Measurements from ENCODE around the gene SULT2B1.

The SULT2B1 gene

GRCh38 chr19:48591021-48591420, 39.0 kb downstream of the SULT2B1 start:
- TF ChIP-seq ZNF274 (IDR thresholded peaks at IDR 0.05; ENCODE audit: low read depth, low read length), result no peak

GRCh38 chr19:48595171-48595570, 43.2 kb downstream of the SULT2B1 start:
- no peak for TF ChIP-seq ZNF274 (IDR thresholded peaks at IDR 0.05; ENCODE audit: low read depth, low read length)
- H3K4me3 ChIP-seq (ENCODE audit: low read length), result no peak overlapping the region

More at GRCh38 chr19:48591021-48591420, 39.0 kb downstream of the SULT2B1 start:
- no peak overlapping the region for H3K4me3 ChIP-seq (ENCODE audit: low read length)

DNA sequence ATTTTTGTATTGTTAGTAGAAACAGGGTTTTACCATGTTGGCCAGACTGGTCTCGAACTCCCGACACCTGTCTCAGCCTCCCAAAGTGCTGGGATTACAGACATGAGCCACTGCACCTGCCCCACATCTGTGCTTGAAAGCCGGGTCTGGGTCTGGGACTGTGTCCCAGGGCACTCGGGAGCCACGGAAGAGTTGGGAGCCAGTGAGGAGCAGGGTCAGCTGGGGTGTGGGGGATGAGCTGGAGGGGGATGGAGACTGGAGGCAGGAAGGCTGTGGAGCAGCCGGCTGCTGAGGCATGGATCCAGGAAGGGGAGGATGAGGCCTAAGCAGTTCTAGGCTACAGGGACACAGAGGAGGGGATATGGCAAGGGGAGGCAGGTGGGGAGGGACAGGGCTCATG, 43.9 kb downstream of the SULT2B1 start:
- no peak for TF ChIP-seq ZNF274 (IDR thresholded peaks at IDR 0.05; ENCODE audit: low read depth, low read length)
- no peak overlapping the region for H3K4me3 ChIP-seq (ENCODE audit: low read length)

- TF ChIP-seq ZNF274 (IDR thresholded peaks at IDR 0.05; ENCODE audit: low read depth, low read length), result no peak
- H3K4me3 ChIP-seq (ENCODE audit: low read length), result no peak overlapping the region
Observed at GRCh38 chr19:48596237-48596636, 44.3 kb downstream of the SULT2B1 start.

GRCh38 chr19:48596679-48597465, 44.9 kb downstream of the SULT2B1 start:
- TF ChIP-seq ZNF274 (IDR thresholded peaks at IDR 0.05; ENCODE audit: low read depth, low read length), result no peak
- no peak overlapping the region for H3K4me3 ChIP-seq (ENCODE audit: low read length)

GRCh38 chr19:48598996-48599700, 47.2 kb downstream of the SULT2B1 start:
- H3K4me3 ChIP-seq (ENCODE audit: low read length), result no peak overlapping the region
- TF ChIP-seq ZNF274 (IDR thresholded peaks at IDR 0.05; ENCODE audit: low read depth, low read length), result no peak

GRCh38 chr19:48600679-48601417, 48.9 kb downstream of the SULT2B1 start:
- TF ChIP-seq ZNF274 (IDR thresholded peaks at IDR 0.05; ENCODE audit: low read depth, low read length), result no peak
- no peak overlapping the region for H3K4me3 ChIP-seq (ENCODE audit: low read length)

- no peak for TF ChIP-seq ZNF274 (IDR thresholded peaks at IDR 0.05; ENCODE audit: low read depth, low read length)
- H3K4me3 ChIP-seq (ENCODE audit: low read length), result no peak overlapping the region
Observed at GRCh38 chr19:48603001-48603400, 51.0 kb downstream of the SULT2B1 start.

- no peak overlapping the region for H3K4me3 ChIP-seq (ENCODE audit: low read length)
- no peak for TF ChIP-seq ZNF274 (IDR thresholded peaks at IDR 0.05; ENCODE audit: low read depth, low read length)
Observed at GRCh38 chr19:48603449-48603848, 51.5 kb downstream of the SULT2B1 start.

GRCh38 chr19:48603850-48604249, 51.9 kb downstream of the SULT2B1 start:
- no peak for TF ChIP-seq ZNF274 (IDR thresholded peaks at IDR 0.05; ENCODE audit: low read depth, low read length)
- H3K4me3 ChIP-seq (ENCODE audit: low read length), result no peak overlapping the region

DNA sequence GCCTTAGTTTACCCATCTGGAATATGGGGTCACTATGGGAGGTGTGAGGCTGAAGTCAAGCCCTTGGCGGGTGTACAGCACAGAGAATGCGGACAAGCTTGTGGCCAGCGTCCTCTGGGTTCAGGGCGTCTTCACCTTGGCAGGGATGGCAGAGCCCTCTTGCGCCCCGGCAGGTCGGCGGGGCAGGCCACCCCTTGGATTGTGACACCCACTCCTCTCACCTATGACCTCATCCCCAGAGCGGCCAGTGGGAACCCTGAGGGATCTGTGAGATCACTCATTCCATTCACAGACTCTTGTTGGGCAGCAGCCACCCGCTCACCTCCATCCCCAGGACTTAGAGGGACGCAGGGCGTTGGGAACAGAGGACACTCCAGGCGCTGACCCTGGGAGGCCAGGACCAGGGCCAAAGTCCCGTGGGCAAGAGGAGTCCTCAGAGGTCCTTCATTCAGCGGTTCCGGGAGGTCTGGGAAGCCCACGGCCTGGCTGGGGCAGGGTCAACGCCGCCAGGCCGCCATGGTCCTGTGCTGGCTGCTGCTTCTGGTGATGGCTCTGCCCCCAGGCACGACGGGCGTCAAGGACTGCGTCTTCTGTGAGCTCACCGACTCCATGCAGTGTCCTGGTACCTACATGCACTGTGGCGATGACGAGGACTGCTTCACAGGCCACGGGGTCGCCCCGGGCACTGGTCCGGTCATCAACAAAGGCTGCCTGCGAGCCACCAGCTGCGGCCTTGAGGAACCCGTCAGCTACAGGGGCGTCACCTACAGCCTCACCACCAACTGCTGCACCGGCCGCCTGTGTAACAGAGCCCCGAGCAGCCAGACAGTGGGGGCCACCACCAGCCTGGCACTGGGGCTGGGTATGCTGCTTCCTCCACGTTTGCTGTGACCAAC, 54.7 kb downstream of the SULT2B1 start, which contains the start of gene SPACA4:
Gene SPACA4 (plus strand): TSS at position 280 of the 896 bp plus-strand sequence. CDS start 237 bp downstream, at position 517.
- no peak for TF ChIP-seq ZNF274 (IDR thresholded peaks at IDR 0.05; ENCODE audit: low read depth, low read length)

DNA sequence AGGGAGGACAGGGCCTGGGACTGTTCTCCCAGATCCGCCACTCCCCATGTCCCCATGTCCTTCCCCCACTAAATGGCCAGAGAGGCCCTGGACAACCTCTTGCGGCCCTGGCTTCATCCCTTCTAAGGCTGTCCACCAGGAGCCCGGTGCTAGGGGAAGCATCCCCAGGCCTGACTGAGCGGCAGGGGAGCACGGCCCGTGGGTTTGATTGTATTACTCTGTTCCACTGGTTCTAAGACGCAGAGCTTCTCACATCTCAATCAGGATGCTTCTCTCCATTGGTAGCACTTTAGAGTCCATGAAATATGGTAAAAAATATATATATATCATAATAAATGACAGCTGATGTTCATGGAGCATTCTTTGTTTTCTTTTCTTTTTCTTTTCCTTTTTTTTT, 55.4 kb downstream of the SULT2B1 start:
- no peak for TF ChIP-seq ZNF274 (IDR thresholded peaks at IDR 0.05; ENCODE audit: low read depth, low read length)
- H3K4me3 ChIP-seq (ENCODE audit: low read length), result no peak overlapping the region

More for the DNA sequence above, 54.7 kb downstream of the SULT2B1 start, which contains the start of gene SPACA4:
- no peak within 1 kb of the TSS for H3K4me3 ChIP-seq (ENCODE audit: low read length)

- H3K4me3 ChIP-seq (ENCODE audit: low read length), result no peak overlapping the region
- no peak for TF ChIP-seq ZNF274 (IDR thresholded peaks at IDR 0.05; ENCODE audit: low read depth, low read length)
Observed at GRCh38 chr19:48608798-48609263, 56.9 kb downstream of the SULT2B1 start.

Data from GM08714 (cell line).